NCI-H524 treated with DMSO at 0.1 percent for 48 hours (cell line): ENCODE data around the gene ZCWPW1.

Experiments used
- DNase-seq: peaks from one replicate; lab custom pipeline; 2025; lab: John Stamatoyannopoulos, UW

ZCWPW1 gene, protein sequence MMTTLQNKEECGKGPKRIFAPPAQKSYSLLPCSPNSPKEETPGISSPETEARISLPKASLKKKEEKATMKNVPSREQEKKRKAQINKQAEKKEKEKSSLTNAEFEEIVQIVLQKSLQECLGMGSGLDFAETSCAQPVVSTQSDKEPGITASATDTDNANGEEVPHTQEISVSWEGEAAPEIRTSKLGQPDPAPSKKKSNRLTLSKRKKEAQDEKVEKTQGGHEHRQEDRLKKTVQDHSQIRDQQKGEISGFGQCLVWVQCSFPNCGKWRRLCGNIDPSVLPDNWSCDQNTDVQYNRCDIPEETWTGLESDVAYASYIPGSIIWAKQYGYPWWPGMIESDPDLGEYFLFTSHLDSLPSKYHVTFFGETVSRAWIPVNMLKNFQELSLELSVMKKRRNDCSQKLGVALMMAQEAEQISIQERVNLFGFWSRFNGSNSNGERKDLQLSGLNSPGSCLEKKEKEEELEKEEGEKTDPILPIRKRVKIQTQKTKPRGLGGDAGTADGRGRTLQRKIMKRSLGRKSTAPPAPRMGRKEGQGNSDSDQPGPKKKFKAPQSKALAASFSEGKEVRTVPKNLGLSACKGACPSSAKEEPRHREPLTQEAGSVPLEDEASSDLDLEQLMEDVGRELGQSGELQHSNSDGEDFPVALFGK

DNA sequence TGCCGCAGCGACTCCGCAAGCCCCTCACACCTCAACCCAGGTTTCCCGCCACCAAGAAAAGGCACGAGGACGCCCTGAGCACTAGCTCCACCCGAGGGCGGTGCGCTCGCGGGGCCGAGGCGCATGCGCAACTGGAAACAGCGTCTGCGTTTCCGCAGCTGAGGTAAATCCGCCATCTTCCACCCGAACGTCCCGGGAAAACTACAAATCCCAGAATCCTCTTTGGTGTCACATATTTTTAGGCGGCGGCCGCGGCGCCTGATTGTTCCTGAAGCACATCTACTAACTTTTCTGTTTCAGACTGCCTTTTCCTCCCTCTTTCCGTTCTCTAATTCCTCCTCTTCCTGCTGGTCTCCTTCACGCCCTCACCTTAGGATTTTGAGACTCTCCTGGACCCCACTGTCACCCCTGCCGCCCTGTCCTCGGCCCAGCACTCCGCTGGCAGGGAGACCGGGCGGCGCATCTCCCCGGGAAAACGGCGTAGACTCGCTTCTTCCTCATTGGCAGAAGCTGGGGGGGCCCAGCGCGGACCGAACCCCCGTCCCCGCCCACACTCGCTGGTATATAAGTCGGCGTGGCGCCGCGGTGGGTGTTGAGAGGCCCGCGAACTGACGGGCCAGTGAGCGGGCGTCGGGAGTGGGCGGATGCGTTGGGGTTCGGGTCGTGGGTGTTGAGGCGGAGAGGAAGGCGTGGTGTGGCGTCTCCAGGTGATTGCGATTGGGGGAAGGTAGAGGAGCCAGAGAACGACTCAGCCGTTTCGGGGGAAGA lies at the start of gene ZCWPW1:
Gene ZCWPW1 (minus strand): TSS at position 505 of the 768 bp plus-strand sequence. CDS start 8,054 bp downstream, outside the sequence.
- peak; percentile 66 for DNase-seq

DNA sequence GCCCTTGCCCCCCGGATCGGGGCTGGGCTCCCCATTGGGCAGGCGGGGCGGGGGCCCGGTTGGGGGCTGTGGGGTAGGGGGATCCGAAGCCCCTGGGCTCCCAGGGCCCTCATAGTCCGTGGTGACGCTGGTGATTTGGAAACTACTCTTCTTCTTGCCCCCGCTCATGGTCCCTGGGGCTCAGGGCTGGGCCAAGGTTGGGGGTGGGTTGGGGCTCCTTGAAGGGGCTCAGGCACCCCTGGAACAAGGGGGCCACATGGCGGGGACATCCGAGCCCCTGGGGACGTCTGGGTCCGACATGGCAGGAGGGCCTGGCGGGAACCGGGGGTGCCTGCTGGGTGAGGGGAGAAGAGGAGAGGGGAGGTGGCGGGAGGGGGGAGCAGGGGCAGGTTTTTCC lies 49.4 kb upstream of the ZCWPW1 start:
- no peak for DNase-seq

GRCh38 chr7:100476903-100477870 lies 48.7 kb upstream of the ZCWPW1 start:
- no peak for DNase-seq

GRCh38 chr7:100476101-100476780 lies 47.7 kb upstream of the ZCWPW1 start:
- DNase-seq = no peak

DNA sequence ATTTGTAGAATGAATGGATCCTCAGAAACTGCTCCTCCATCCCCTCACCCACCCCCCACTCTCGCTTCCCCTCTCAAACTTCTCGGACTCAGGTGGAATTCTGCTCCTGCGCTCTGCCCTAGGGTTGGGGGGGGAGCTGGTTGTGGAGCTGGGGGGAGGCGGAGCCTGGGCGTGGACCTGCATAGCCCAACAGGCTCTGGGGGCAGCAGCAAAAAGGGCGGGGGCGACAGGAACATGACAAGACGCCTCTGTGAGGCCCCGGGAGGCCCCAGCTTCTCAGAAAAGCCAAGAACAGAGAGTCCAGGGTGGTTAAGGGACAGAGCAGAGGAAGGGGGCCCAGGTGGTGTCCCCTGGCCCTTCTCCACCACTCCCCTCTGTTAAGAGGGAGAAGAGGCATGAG lies 47.0 kb upstream of the ZCWPW1 start:
- no peak for DNase-seq

- DNase-seq = no peak
Measured at GRCh38 chr7:100472854-100473499, 44.5 kb upstream of the ZCWPW1 start.

DNA sequence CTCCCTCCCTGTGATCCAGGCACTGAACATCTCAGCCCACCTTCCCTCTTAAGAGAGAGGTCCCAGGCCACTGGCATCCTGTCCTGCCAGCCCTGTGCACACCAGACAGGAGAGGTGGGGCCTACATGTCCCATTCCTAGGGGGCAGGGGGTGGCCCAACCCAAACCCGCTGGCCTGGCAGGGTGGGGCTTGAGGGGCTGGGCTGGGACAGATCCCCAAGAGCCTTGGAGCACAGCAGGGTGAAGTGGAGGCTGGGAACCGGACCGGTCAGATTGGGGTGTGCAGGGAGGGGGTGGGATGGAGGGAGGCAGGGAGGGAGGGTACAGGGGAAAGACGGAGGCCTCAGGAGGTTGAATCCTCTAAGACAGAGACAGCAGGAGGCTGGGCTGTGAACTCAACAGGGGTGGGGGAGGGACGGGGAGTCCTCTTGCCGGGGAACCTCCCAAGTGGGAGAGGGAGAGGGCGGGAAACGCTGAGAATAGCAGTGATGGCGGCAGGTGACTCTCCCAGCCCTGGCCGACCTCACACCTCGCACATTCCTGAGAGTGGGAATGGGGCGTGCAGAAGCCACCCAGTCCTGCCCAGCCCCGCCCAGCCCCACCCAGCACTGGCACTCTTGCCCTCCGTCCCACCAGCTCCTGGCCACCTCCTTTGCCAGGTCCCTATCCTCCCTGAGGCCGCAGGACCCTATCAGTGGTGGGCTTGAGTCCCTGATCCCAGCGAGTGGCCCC lies 43.8 kb upstream of the ZCWPW1 start:
- no peak for DNase-seq

- no peak for DNase-seq
Measured at GRCh38 chr7:100471021-100471420, 42.5 kb upstream of the ZCWPW1 start.

GRCh38 chr7:100469227-100470044 lies 40.9 kb upstream of the ZCWPW1 start:
- DNase-seq = no peak

DNA sequence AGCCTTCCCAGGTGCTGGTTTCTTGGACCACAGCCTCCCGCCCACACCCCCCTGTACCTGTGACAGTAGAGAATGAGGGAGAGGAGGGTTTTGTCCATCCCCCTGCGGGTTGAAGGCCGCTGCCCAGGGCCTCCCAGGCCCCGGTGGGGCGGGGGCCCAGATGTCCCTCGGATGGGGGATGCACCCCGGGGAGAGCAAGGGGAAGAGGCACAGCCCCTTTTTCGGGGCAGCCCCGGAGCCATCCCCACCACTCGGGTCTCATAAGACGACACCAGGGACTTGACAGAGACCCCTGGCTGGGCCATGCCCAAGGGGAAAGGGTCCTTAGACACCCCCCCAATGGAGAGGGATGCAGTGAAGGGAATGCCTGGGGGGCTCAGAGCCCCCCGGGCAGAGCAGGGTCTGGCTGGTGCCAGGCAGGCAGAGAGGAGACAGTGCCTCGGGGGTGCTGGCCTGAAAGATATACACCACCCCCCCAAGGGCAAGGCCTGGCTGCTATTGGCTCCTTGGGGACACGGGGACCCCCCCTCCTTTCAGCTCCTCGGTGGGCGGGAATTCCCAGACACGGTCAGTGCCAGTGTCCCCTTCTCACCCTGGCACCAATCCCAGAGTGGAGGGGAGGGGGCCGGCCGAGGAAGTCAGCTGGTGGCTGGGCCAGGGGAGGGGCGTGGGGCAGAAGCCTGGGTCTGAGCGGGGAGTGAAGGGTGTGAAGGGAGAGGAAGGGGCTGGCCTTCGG lies 39.3 kb upstream of the ZCWPW1 start:
- DNase-seq = no peak

DNA sequence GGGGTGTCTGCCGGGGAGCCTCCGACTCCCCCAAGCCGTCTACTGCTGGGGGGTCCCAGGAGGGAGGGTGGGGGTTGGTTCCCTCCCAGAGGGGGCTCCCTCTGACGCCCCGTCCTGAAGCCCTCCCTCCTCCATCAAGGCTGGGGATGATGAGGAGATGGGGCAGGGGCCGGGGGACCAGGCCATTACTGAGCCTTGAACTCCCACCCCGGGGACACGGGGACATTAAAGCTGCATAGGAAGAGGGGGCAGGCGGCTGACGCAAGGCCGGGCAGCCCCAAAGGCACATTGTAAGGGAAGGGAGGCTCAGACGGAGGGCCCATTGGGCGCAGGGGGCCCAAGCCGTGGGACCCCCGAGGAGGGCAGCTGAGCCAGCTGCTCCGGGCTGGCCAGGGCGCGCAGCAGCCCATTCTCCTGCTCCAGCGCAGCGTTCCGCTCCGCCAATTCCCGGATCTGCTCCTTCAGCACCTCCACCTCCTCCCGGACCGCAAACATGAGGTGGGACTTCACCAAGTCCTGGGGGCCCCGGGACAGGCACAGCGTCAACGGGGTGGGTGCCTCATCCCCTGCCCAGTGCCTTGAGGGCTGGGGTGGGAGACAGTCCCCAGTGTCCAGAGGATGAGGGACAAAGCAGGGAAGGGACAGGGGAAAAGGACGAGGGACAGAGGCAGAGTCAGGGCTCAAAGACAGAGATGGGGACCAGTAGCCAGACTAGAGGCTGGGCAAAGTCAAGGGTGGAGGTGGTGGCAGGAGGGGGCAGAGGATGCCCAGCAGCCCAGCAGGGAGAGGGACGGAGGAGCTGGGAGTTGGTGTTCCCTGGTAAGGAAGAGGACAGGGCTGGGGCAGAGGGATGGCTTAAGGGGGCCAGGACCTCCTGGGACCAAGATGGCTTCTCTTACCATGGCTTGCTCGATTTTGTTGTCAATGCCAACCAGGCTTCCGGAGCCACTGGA lies 38.4 kb upstream of the ZCWPW1 start:
- DNase-seq = no peak

GRCh38 chr7:100465702-100466311 lies 37.3 kb upstream of the ZCWPW1 start:
- DNase-seq = peak; percentile 31

- DNase-seq = no peak
Measured at GRCh38 chr7:100465299-100465698, 36.8 kb upstream of the ZCWPW1 start.

- DNase-seq = no peak
Measured at GRCh38 chr7:100464791-100465190, 36.3 kb upstream of the ZCWPW1 start.

DNA sequence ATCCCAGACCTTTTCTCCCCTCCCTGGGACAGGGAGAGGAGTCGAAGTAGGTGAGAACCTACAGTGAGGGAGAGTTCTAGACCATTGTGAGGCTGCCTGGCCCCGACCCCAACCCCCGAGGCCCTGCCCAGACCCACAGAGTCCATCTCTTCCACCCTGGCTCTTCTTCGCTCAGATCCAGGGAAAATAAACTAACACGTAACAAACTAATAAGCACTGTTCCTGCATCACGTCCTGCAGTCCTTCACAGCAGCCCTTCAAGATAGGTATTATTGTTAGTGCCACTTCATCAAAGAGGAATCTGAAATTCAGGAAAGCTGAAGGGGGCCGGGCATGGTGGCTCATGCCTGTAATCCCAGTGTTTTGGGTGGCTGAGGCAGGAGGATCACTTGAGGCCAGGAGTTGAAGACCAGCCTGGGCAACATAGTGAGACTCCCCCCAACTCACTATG lies 35.7 kb upstream of the ZCWPW1 start, which contains the start of gene SPACDR:
Gene SPACDR (minus strand): TSS at position 51 of the 451 bp plus-strand sequence. CDS start 235 bp downstream, outside the sequence.
- no peak for DNase-seq

- no peak for DNase-seq
Measured at GRCh38 chr7:100457033-100457432, 28.5 kb upstream of the ZCWPW1 start.
